Melanocyte of skin (primary cell): ENCODE measurements around the gene IGSF22. TPM values are rescaled to one million over a fixed set of nuclear protein-coding genes. Genes with fewer than 3 reads are reported as not detected.

Experiments used
- total RNA-seq, 2 donors: library from RNA; depleted of rRNA; stranded (reverse); fragments of >200 nt; gene quantifications; 2 replicates each; pipeline ENCODE4 v1.2.3, GENCODE V29; 2012

IGSF22 gene
- total RNA-seq = under 1 TPM; under 0.01 to 1.00 TPM

DNA sequence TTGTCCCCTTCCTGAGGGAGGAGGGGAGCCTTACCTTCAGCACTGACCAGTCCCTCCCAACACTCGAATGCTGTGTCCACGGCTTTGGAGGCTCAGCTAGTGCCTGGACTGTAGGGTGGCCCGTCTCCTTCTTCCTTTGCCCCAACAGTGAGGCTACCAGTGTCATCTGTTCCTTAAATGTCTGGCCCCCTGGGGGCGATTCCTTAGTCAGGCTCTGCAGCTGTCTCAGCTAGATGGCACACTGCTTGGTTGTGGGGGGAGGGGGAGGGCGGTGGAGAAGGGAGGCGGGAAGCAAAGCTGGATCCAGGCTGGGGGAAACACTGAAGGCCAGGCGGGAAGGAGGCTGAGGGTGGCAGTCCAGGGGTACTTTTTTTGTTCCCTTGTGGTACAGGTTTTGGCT, at the start of gene IGSF22:
TSS of gene IGSF22 (minus strand) at position 149 of the 400 bp plus-strand sequence. CDS start 1,952 bp downstream, outside the sequence.

DNA sequence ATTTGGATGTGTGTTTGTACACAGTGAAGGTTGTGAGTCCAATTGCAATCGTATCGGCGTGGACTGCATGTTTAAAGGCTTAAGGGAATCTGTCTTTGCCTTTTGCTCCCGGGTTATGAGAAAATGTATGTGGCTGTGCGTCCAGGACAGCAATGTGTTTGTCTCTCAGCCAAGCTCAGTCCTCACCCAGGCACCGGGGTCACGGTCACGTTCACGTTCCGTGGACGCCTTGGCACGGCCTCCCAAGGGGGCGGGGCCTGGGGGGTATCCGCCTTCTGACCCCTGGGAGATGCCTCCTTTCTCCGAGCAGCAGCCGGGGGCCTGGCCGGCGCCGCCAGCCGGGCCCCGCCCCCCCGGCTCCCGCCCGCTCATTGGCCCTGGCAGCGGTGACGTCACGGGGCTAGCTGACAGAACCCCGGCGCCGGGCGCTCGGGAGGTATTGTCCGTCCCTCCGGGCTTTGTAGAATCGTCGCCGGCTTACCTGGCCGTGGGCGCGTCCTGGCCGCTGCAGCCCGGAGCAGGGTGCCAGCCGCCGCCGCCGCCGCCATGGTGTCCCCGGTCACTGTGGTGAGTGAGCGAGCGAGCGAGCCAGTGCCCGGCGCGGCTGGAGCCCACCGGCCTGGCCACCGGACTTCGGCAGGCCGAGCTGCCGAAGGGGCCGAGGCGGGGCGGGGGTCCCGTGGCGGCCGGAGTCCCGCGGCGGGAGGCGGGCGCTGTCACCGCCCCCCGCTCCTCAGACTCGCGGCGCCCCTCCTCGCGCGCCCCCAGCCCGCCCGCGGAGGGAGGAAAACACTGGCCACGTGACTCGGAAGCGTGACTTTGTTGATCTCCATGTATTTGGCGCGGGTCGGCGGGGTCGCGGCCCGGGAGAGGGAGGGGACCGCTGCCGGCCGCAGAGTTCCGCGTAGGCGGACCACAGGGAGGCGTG, 27.4 kb downstream of the IGSF22 start, which contains the start of gene TMEM86A:
TSS of gene TMEM86A (plus strand) at position 439 of the 928 bp plus-strand sequence. CDS start at position 547, 108 bp downstream.

Other genes starting within 250 kb of the IGSF22 start
- 10 to 100 TPM; 57.5 to 70.6 TPM for gene TSG101, start 199.2 kb downstream of the IGSF22 start, total RNA-seq
- 10 to 100 TPM; 33.3 to 35.1 TPM for gene UEVLD, start 137.5 kb downstream of the IGSF22 start, total RNA-seq
- 1 to 10 TPM in 1 of 2 donors, not detected in 1; 1.3 TPM for gene MISFA, start 126.4 kb downstream of the IGSF22 start, total RNA-seq
- gene SPTY2D1, start 91.8 kb downstream of the IGSF22 start, total RNA-seq = 10 to 100 TPM; 16.2 to 17.3 TPM
- 1 to 10 TPM in 1 of 2 donors, under 1 TPM in 1; 1.00 to 3.8 TPM for gene TMEM86A, start 27.4 kb downstream of the IGSF22 start, total RNA-seq
- gene PTPN5, start 65.6 kb upstream of the IGSF22 start, total RNA-seq = not detected
- not detected for gene MRGPRX1, start 213.2 kb upstream of the IGSF22 start, total RNA-seq